CD14-positive monocyte (primary cell): ENCODE results near the gene PRMT9. TPM values are rescaled to one million over a fixed set of nuclear protein-coding genes. Genes with fewer than 3 reads are reported as not detected.

ENCODE experiments used
- DNase-seq, 3 donors: peaks; one replicate each; pipeline ENCODE4 v3.0.0-alpha.2; 2011 to 2022
- H2AFZ ChIP-seq: 2 replicates; pipeline ENCODE4 v1.6.0; 2012; ENCODE audit warnings: mild to moderate bottlenecking, low read depth, low read length, inconsistent platforms; ENCODE audit not compliant: insufficient read depth, poor library complexity, severe bottlenecking
- H3K27ac ChIP-seq, 2 donors: 1 replicate in 1 of 2; 2 replicates in 1 of 2; pipeline ENCODE4 v1.5.1; 2012 to 2013; ENCODE audit warnings: low read length in 2 of 2, control low read depth in 1 of 2, inconsistent platforms in 1 of 2, low read depth in 1 of 2, mild to moderate bottlenecking in 1 of 2
- H3K27me3 ChIP-seq, 2 donors: one replicate each; pipeline versions ENCODE4 v1.6.0 to v1.6.1; 2011 to 2013; ENCODE audit warnings: low read length in 2 of 2; ENCODE audit not compliant: control insufficient read depth in 2 of 2, insufficient read depth in 2 of 2
- H3K36me3 ChIP-seq, 2 donors: replicated peaks in 1 of 2; 1 replicate in 1 of 2; 2 replicates in 1 of 2; pipeline versions ENCODE4 v1.5.1 to v1.6.1; 2012 to 2013; ENCODE audit warnings: low read length in 2 of 2, control low read depth in 1 of 2, inconsistent platforms in 1 of 2, mild to moderate bottlenecking in 1 of 2; ENCODE audit not compliant: insufficient read depth in 2 of 2, control insufficient read depth in 1 of 2
- H3K4me1 ChIP-seq, 2 donors: 1 replicate in 1 of 2; 2 replicates in 1 of 2; pipeline versions ENCODE4 v1.5.1 to v1.6.1; 2012 to 2013; ENCODE audit warnings: low read length in 2 of 2, control low read depth in 1 of 2, inconsistent platforms in 1 of 2, mild to moderate bottlenecking in 1 of 2, moderate library complexity in 1 of 2; ENCODE audit not compliant: insufficient read depth in 2 of 2, control insufficient read depth in 1 of 2
- H3K4me2 ChIP-seq: replicated peaks from 2 replicates; pipeline ENCODE3; 2012; ENCODE audit warnings: low read length, moderate library complexity, mild to moderate bottlenecking; ENCODE audit not compliant: poor library complexity, severe bottlenecking; ENCODE audit errors: extremely low read depth
- H3K4me3 ChIP-seq, 3 experiments: fragments of 200-600 bp in 1 of 3; sonication (generic) in 1 of 3; replicated peaks in 1 of 3; 1 replicate in 2 of 3; 2 replicates in 1 of 3; pipeline ENCODE4 v1.5.1; 2011 to 2013; ENCODE audit warnings: low read length in 3 of 3, mild to moderate bottlenecking in 3 of 3, control low read depth in 2 of 3, low read depth in 2 of 3, inconsistent platforms in 1 of 3, moderate library complexity in 1 of 3
- H3K79me2 ChIP-seq: 2 replicates; pipeline ENCODE4 v1.6.0; 2012; ENCODE audit warnings: mild to moderate bottlenecking, control low read depth, inconsistent platforms, low read length, moderate library complexity; ENCODE audit not compliant: insufficient read depth
- H3K9ac ChIP-seq: 2 replicates; pipeline ENCODE4 v1.6.0; 2017; ENCODE audit warnings: low read length, mild to moderate bottlenecking; ENCODE audit not compliant: insufficient read depth, poor library complexity, severe bottlenecking
- H3K9me3 ChIP-seq, 2 donors: replicated peaks in 1 of 2; 1 replicate in 1 of 2; 2 replicates in 1 of 2; pipeline versions ENCODE4 v1.5.1 to v1.6.1; 2012 to 2013; ENCODE audit warnings: low read length in 2 of 2, control low read depth in 1 of 2; ENCODE audit not compliant: control insufficient read depth in 1 of 2, insufficient read depth in 1 of 2
- H4K20me1 ChIP-seq: 2 replicates; pipeline ENCODE4 v1.6.0; 2012; ENCODE audit warnings: mild to moderate bottlenecking, low read length, control low read depth, moderate library complexity; ENCODE audit not compliant: insufficient read depth
- H3K27ac Mint-ChIP-seq, 7 donors: one replicate each; pipeline ENCODE4 v1.8.0; 2020; ENCODE audit warnings: mild to moderate bottlenecking in 7 of 7, mixed read lengths in 7 of 7, moderate library complexity in 6 of 7, inconsistent platforms in 2 of 7
- H3K27me3 Mint-ChIP-seq, 3 donors: one replicate each; pipeline ENCODE4 v1.8.0; 2021 to 2022; ENCODE audit warnings: low read depth in 3 of 3, mild to moderate bottlenecking in 3 of 3, mixed read lengths in 3 of 3, moderate library complexity in 3 of 3, inconsistent platforms in 1 of 3
- H3K36me3 Mint-ChIP-seq, 2 donors: one replicate each; pipeline ENCODE4 v1.8.0; 2020; ENCODE audit warnings: mixed read lengths in 2 of 2, inconsistent platforms in 1 of 2, mild to moderate bottlenecking in 1 of 2
- H3K4me1 Mint-ChIP-seq: one replicate; pipeline ENCODE4 v1.8.0; 2020; ENCODE audit warnings: mild to moderate bottlenecking, mixed read lengths
- H3K4me3 Mint-ChIP-seq, 2 donors: one replicate each; pipeline ENCODE4 v1.8.0; 2020; ENCODE audit warnings: mild to moderate bottlenecking in 2 of 2, mixed read lengths in 2 of 2, moderate library complexity in 1 of 2
- H3K9me3 Mint-ChIP-seq, 7 donors: one replicate each; pipeline ENCODE4 v1.8.0; 2020 to 2022; ENCODE audit warnings: mixed read lengths in 7 of 7, mild to moderate bottlenecking in 6 of 7, moderate library complexity in 6 of 7, inconsistent platforms in 2 of 7
- CTCF ChIP-seq: fragments of 200-600 bp; IDR thresholded peaks from one replicate; pipeline ENCODE4 v1.8.0; 2022; ENCODE audit warnings: antibody characterized with exemption, mild to moderate bottlenecking
- WGBS: methylation state at CpG from one replicate; pipeline ENCODE4 v1.1.5; 2013; ENCODE audit warnings: missing lambda C conversion rate; ENCODE audit not compliant: insufficient coverage; 5-methylcytosine and 5-hydroxymethylcytosine counted together
- intact Hi-C, 2 donors: fragments of 100-400 bp; cut with micrococcal nuclease; formaldehyde crosslinking; loops; one replicate each; pipeline versions ENCODE4 v1.15.0 to v1.15.1; 2023
- polyA plus RNA-seq, 3 donors: library from polyadenylated mRNA; depleted of rRNA in 1 of 3; unstranded in 2 of 3; stranded (reverse) in 1 of 3; fragments of 300-500 nt in 2 of 3; fragments of >200 nt in 1 of 3; fragmentation: Illumina TruSeq in 2 of 3; gene quantifications; 1 replicate in 2 of 3; 2 replicates in 1 of 3; pipeline ENCODE4 v1.2.3, GENCODE V29; 2012 to 2021

PRMT9 gene
- polyA plus RNA-seq, 3 donors: 1.6 to 4.6 (median 2.0) TPM

GRCh38 chr4:147707892-147708672 is 24.1 kb upstream of the PRMT9 start:
- Mint-ChIP-seq H3K27ac (no peak overlapping the region), H3K9me3 (peaks cover 0 to 3% (median 0%) of the 10 kb centered on the region in 7 donors), H3K27me3 (peaks cover 1 to 7% (median 6%) of the 10 kb centered on the region in 3 donors), H3K36me3 (no peaks in the 10 kb centered on the region), H3K4me1 (peaks cover 6% of the 10 kb centered on the region), H3K4me3 (no peak overlapping the region)
- no peaks in the 10 kb centered on the region for H4K20me1 ChIP-seq
- H3K27ac ChIP-seq: no peak overlapping the region
- intact Hi-C loops: loop anchor here (2.0 to 5.0 kb wide), 2 partner anchors 159 kb away; no protein-coding TSS in a partner anchor
- WGBS: 83% methylated on average over 1 of the region's 7 CpGs
- TF ChIP-seq CTCF: peak; percentile 90
- H3K27me3 ChIP-seq: no peaks in the 10 kb centered on the region
- peak overlapping the region; percentile 13 for H2AFZ ChIP-seq
- no peaks in the 10 kb centered on the region for H3K36me3 ChIP-seq
- H3K4me1 ChIP-seq: no peaks in the 10 kb centered on the region
- H3K4me2 ChIP-seq: no peak overlapping the region
- no peaks in the 10 kb centered on the region for H3K9me3 ChIP-seq
- no peak overlapping the region for H3K4me3 ChIP-seq
- no peak overlapping the region for H3K9ac ChIP-seq
- peak; percentile 51 to 80 (median 66) for DNase-seq
- H3K79me2 ChIP-seq: no peaks in the 10 kb centered on the region

- Histone ChIP-seq H4K20me1 (no peaks in the 10 kb centered on the region), H3K27ac (no peak overlapping the region), H2AFZ (no peak overlapping the region), H3K36me3 (no peaks in the 10 kb centered on the region), H3K4me1 (no peaks in the 10 kb centered on the region), H3K27me3 (no peaks in the 10 kb centered on the region), H3K79me2 (no peaks in the 10 kb centered on the region), H3K4me2 (no peak overlapping the region), H3K4me3 (no peak overlapping the region), H3K9ac (no peak overlapping the region), H3K9me3 (no peaks in the 10 kb centered on the region)
- H3K27ac Mint-ChIP-seq: no peak overlapping the region
- no peak for TF ChIP-seq CTCF
- H3K4me1 Mint-ChIP-seq: peaks cover 6% of the 10 kb centered on the region
- intact Hi-C loops: loop anchor here in 1 of 2 donors (5.0 kb wide), 1 partner anchor 162 kb away; no protein-coding TSS in a partner anchor
- no peaks in the 10 kb centered on the region for H3K36me3 Mint-ChIP-seq
- no peak for DNase-seq
- H3K27me3 Mint-ChIP-seq: peaks cover 4 to 10% (median 6%) of the 10 kb centered on the region in 3 donors
- H3K4me3 Mint-ChIP-seq: no peak overlapping the region
- WGBS: no CpG with 5 or more reads among the region's 1 CpG
- peaks cover 0 to 5% (median 0%) of the 10 kb centered on the region in 7 donors for H3K9me3 Mint-ChIP-seq
Observed at GRCh38 chr4:147704846-147705245, 20.9 kb upstream of the PRMT9 start.
